Panc1 (cell line): ENCODE data around the gene NOP58. TPM values are rescaled to one million over a fixed set of nuclear protein-coding genes. Genes with fewer than 3 reads are reported as not detected.
A peak's percentile ranks its signal among the peaks of the same experiment; 100 is the strongest.

ENCODE experiments used
- ATAC-seq: fragments of 200-7000 bp; cut with Tn5 transposase; 2 replicates; pipeline ENCODE4 v1.9.1; 2020; ENCODE audit warnings: mild to moderate bottlenecking, moderate library complexity
- BruUV-seq: library from RNA; stranded (reverse); fragments of 400-500 nt; replicated peaks from 2 replicates; lab custom pipeline; 2021; lab: Mats Ljungman, UMichigan
- CTCF ChIA-PET: fragments of 300-600 bp; sonication (Branson Sonifier 250); formaldehyde crosslinking; loops from one replicate; lab custom pipeline; 2022; ENCODE audit warnings: antibody characterized with exemption; lab: Charles Lee
- POLR2A ChIA-PET: fragments of 300-600 bp; sonication (Branson Sonifier 250); formaldehyde crosslinking; loops from one replicate; lab custom pipeline; 2022; ENCODE audit warnings: antibody characterized with exemption; lab: Charles Lee
- DNase-seq: peaks from one replicate; pipeline ENCODE4 v3.0.0-alpha.2; 2010; ENCODE audit warnings: low read depth, low spot score
- H3K27ac ChIP-seq: 2 replicates; pipeline ENCODE4 v1.5.1; 2011; ENCODE audit warnings: mild to moderate bottlenecking, low read length, inconsistent platforms
- H3K27me3 ChIP-seq: fragments of 200-500 bp; sonication (Bioruptor generic); 2 replicates; pipeline ENCODE4 v1.6.0; 2014; ENCODE audit warnings: low read length, inconsistent platforms; ENCODE audit not compliant: control insufficient read depth, insufficient read depth
- H3K36me3 ChIP-seq: fragments of 200-500 bp; sonication (Bioruptor generic); 2 replicates; pipeline ENCODE4 v1.5.1; 2014; ENCODE audit warnings: inconsistent platforms, mild to moderate bottlenecking, low read length, moderate library complexity; ENCODE audit not compliant: control insufficient read depth, insufficient read depth
- H3K4me1 ChIP-seq: 2 replicates; pipeline ENCODE4 v1.5.1; 2011; ENCODE audit warnings: inconsistent platforms, mild to moderate bottlenecking, low read length, moderate library complexity; ENCODE audit not compliant: control insufficient read depth, insufficient read depth
- H3K4me3 ChIP-seq, 2 experiments: 2 replicates each; pipeline ENCODE4 v1.5.1; 2011 to 2012; ENCODE audit warnings: low read depth in 2 of 2, low read length in 2 of 2, mild to moderate bottlenecking in 2 of 2, inconsistent platforms in 1 of 2, moderate library complexity in 1 of 2
- H3K9me3 ChIP-seq: fragments of 200-500 bp; sonication (Bioruptor generic); 2 replicates; pipeline ENCODE4 v1.5.1; 2014; ENCODE audit warnings: low read depth, mild to moderate bottlenecking, inconsistent platforms, low read length, moderate library complexity; ENCODE audit not compliant: control insufficient read depth, insufficient read depth
- POLR2AphosphoS5 ChIP-seq: IDR thresholded peaks from 2 replicates; pipeline ENCODE4 v1.6.1; 2012; ENCODE audit warnings: mild to moderate bottlenecking, low read depth, low read length, moderate library complexity
- SIN3A ChIP-seq: IDR thresholded peaks from 2 replicates; pipeline ENCODE4 v1.6.1; 2012; ENCODE audit warnings: low read depth, mild to moderate bottlenecking, low read length, moderate library complexity, borderline replicate concordance; ENCODE audit not compliant: insufficient read depth
- TCF7L2 ChIP-seq: IDR thresholded peaks from 2 replicates; pipeline ENCODE4 v1.6.1; 2011; ENCODE audit warnings: mild to moderate bottlenecking, low read depth, low read length, inconsistent platforms
- in situ Hi-C: cut with HindIII; loops from 2 replicates; pipeline ENCODE4 v1.10.0; 2016; ENCODE audit warnings: low sequenced_read_pairs, low pct_unique_long_range_greater_than_20kb
- intact Hi-C: fragments of 100-400 bp; cut with micrococcal nuclease; formaldehyde crosslinking; loops from one replicate; pipeline ENCODE4 v1.10.0; 2022; ENCODE audit not compliant: unreplicated experiment
- total RNA-seq: library from RNA; stranded (reverse); gene quantifications from one replicate; pipeline ENCODE4 v1.2.1, GENCODE V29; 2021; ENCODE audit not compliant: unreplicated experiment
- TF ChIP-seq, protein P1 (sequence below): fragments of 450-650 bp; IDR thresholded peaks from 2 replicates; pipeline ENCODE4 v1.5.1; 2017; ENCODE audit warnings: mild to moderate bottlenecking
- TF ChIP-seq, protein P2 (sequence below), 2 experiments: IDR thresholded peaks; 2 replicates each; pipeline ENCODE4 v1.6.1; 2011 to 2012; ENCODE audit warnings: low read depth in 2 of 2, control low read depth in 1 of 2, low read length in 1 of 2, mild to moderate bottlenecking in 1 of 2, moderate library complexity in 1 of 2; ENCODE audit not compliant: insufficient read depth in 1 of 2

Gene NOP58
- total RNA-seq, 1 experiment from 2014 or later, result 119 TPM

DNA sequence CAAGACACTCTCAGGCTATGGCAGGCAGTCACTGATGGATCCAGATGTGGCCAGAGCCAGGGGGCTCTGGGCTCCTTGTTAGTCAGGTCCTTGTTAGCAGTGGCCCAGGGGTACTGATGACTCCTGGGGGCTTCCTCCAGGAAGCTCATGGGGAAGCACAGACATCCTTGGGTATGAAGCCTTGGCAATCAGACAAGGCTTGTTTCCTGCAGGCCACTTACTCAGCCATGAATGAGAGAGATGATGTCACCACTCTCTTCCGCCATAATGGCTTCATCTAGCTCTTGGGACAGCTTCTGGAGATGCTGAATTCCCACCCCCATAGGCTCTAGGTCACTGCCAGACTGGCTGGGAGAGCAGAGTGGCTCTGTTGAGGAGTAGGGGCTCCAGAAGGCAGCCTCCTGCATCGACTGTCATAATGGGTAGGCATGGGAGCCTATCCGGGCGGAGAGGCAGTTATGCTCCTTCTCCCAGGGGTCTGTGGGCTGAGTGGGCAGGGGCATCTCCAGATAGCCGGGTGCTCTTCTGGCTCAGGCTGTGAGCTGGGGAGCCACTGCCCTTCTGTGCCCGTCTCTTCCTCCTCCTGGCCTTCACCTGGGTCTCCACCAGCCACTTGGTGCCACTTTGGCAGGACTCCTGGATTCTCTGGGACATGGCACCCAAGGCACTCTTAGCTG, 70.4 kb downstream of the NOP58 start:
- DNase-seq, result no peak
- intact Hi-C loops (no loop called here), in situ Hi-C loops (no loop called here)
- ChIA-PET POLR2A (no interaction called here), CTCF (no interaction called here)
- no peak for ATAC-seq
- BruUV-seq, result no TSS peak
- TF ChIP-seq POLR2AphosphoS5, result no peak
- TF ChIP-seq, protein P1, sequence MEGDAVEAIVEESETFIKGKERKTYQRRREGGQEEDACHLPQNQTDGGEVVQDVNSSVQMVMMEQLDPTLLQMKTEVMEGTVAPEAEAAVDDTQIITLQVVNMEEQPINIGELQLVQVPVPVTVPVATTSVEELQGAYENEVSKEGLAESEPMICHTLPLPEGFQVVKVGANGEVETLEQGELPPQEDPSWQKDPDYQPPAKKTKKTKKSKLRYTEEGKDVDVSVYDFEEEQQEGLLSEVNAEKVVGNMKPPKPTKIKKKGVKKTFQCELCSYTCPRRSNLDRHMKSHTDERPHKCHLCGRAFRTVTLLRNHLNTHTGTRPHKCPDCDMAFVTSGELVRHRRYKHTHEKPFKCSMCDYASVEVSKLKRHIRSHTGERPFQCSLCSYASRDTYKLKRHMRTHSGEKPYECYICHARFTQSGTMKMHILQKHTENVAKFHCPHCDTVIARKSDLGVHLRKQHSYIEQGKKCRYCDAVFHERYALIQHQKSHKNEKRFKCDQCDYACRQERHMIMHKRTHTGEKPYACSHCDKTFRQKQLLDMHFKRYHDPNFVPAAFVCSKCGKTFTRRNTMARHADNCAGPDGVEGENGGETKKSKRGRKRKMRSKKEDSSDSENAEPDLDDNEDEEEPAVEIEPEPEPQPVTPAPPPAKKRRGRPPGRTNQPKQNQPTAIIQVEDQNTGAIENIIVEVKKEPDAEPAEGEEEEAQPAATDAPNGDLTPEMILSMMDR, result no peak
- TF ChIP-seq SIN3A, result no peak
- TF ChIP-seq, protein P2, sequence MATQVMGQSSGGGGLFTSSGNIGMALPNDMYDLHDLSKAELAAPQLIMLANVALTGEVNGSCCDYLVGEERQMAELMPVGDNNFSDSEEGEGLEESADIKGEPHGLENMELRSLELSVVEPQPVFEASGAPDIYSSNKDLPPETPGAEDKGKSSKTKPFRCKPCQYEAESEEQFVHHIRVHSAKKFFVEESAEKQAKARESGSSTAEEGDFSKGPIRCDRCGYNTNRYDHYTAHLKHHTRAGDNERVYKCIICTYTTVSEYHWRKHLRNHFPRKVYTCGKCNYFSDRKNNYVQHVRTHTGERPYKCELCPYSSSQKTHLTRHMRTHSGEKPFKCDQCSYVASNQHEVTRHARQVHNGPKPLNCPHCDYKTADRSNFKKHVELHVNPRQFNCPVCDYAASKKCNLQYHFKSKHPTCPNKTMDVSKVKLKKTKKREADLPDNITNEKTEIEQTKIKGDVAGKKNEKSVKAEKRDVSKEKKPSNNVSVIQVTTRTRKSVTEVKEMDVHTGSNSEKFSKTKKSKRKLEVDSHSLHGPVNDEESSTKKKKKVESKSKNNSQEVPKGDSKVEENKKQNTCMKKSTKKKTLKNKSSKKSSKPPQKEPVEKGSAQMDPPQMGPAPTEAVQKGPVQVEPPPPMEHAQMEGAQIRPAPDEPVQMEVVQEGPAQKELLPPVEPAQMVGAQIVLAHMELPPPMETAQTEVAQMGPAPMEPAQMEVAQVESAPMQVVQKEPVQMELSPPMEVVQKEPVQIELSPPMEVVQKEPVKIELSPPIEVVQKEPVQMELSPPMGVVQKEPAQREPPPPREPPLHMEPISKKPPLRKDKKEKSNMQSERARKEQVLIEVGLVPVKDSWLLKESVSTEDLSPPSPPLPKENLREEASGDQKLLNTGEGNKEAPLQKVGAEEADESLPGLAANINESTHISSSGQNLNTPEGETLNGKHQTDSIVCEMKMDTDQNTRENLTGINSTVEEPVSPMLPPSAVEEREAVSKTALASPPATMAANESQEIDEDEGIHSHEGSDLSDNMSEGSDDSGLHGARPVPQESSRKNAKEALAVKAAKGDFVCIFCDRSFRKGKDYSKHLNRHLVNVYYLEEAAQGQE (IDR thresholded peaks at IDR 0.05; ENCODE audit: insufficient read depth in 1 of 2, low read depth in 2 of 2, low read length in 1 of 2), result no peak
- TF ChIP-seq TCF7L2, result no peak
- no peak overlapping the region for H3K27ac ChIP-seq
- no peaks in the 10 kb centered on the region for H3K36me3 ChIP-seq
- no peak overlapping the region for H3K4me3 ChIP-seq
- H3K27me3 ChIP-seq, result no peaks in the 10 kb centered on the region
- H3K4me1 ChIP-seq, result peaks cover 21% of the 10 kb centered on the region
- no peaks in the 10 kb centered on the region for H3K9me3 ChIP-seq

DNA sequence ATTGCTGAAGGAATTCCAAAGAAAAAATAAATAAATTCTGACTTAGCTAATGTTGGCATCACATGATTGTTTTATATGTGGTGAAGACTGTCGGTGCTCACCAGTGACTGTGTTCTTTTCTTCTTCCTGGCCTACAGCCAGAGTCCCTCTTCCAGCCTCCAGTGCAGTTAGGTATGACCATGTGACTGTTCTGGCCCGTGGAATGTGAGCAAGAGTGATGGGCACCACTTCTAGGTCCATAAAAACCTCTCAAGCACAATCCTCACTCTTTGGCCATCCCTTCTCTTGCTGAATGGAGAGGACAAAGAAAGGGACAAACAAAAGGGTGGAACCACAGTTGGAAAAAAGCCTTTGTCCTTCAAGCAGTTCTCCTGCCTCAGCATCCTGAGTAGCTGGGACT, 71.6 kb downstream of the NOP58 start:
- CTCF ChIA-PET, result no interaction called here
- intact Hi-C loops (no loop called here), in situ Hi-C loops (no loop called here)
- Histone ChIP-seq H3K36me3 (no peaks in the 10 kb centered on the region), H3K4me3 (no peak overlapping the region), H3K27ac (peak overlapping the region; percentile 34; the same call in 1 of the 2 replicates), H3K4me1 (peaks cover 21% of the 10 kb centered on the region), H3K27me3 (no peaks in the 10 kb centered on the region), H3K9me3 (no peaks in the 10 kb centered on the region)
- DNase-seq (no peak), ATAC-seq (no peak)
- POLR2A ChIA-PET, result no interaction called here
- no TSS peak for BruUV-seq
- TF ChIP-seq SIN3A (no peak), POLR2AphosphoS5 (no peak), TCF7L2 (no peak)
- TF ChIP-seq, protein P1, result no peak
- TF ChIP-seq, protein P2 (IDR thresholded peaks at IDR 0.05; ENCODE audit: insufficient read depth in 1 of 2, low read depth in 2 of 2, low read length in 1 of 2), result no peak
